ENCODE results near the gene STEAP1B.
"Not testable (repeated sequence)": the region's sequence is repeated elsewhere in the genome, so short reads cannot be mapped to it uniquely, and the experiment has no call there.

The STEAP1B gene

GRCh38 chr7:22496296-22496888, 3.6 kb downstream of the STEAP1B start:
- FAIRE-seq = not testable (repeated sequence)

- FAIRE-seq = not testable (repeated sequence)
These were observed 6.6 kb downstream of the STEAP1B start for GRCh38 chr7:22493160-22493925.

GRCh38 chr7:22488643-22489462, 11.1 kb downstream of the STEAP1B start:
- no peak for FAIRE-seq

- FAIRE-seq = no peak
These were observed 11.9 kb downstream of the STEAP1B start for GRCh38 chr7:22487978-22488642.

GRCh38 chr7:22486597-22486996, 13.4 kb downstream of the STEAP1B start:
- FAIRE-seq = no peak

- no peak for FAIRE-seq
These were observed 14.8 kb downstream of the STEAP1B start for GRCh38 chr7:22485189-22485588.

- FAIRE-seq = no peak
These were observed 17.5 kb downstream of the STEAP1B start for GRCh38 chr7:22482503-22482902.

GRCh38 chr7:22481726-22482125, 18.3 kb downstream of the STEAP1B start:
- no peak for FAIRE-seq

GRCh38 chr7:22480523-22481075, 19.4 kb downstream of the STEAP1B start:
- no peak for FAIRE-seq

GRCh38 chr7:22477876-22478450, 22.0 kb downstream of the STEAP1B start:
- FAIRE-seq = no peak

GRCh38 chr7:22477262-22477661, 22.7 kb downstream of the STEAP1B start:
- FAIRE-seq = no peak

- no peak for FAIRE-seq
These were observed 23.2 kb downstream of the STEAP1B start for GRCh38 chr7:22476824-22477223.

- no peak for FAIRE-seq
These were observed 25.3 kb downstream of the STEAP1B start for GRCh38 chr7:22474645-22475044.

- no peak for FAIRE-seq
These were observed 29.0 kb downstream of the STEAP1B start for GRCh38 chr7:22470981-22471380.

- FAIRE-seq = no peak
These were observed 30.4 kb downstream of the STEAP1B start for GRCh38 chr7:22469371-22470143.

- FAIRE-seq = no peak
These were observed 31.4 kb downstream of the STEAP1B start for GRCh38 chr7:22468609-22469008.

GRCh38 chr7:22464299-22464698, 35.7 kb downstream of the STEAP1B start:
- no peak for FAIRE-seq

- FAIRE-seq = no peak
These were observed 39.5 kb downstream of the STEAP1B start for GRCh38 chr7:22460363-22460988.

- no peak for FAIRE-seq
These were observed 42.5 kb downstream of the STEAP1B start for GRCh38 chr7:22457471-22457870.

GRCh38 chr7:22454446-22454845, 45.5 kb downstream of the STEAP1B start:
- no peak for FAIRE-seq

- no peak for FAIRE-seq
These were observed 46.9 kb downstream of the STEAP1B start for GRCh38 chr7:22452960-22453558.

Data from A204.1 (cell line).